SK-MEL-5 (cell line): ENCODE data around the gene WDR46. TPM values are rescaled to one million over a fixed set of nuclear protein-coding genes. Genes with fewer than 3 reads are reported as not detected.

Experiments
- DNase-seq: peaks from one replicate; pipeline ENCODE4 v3.0.0-alpha.2; 2016; ENCODE audit warnings: low read depth, low spot score
- in situ Hi-C: cut with HindIII; loops from 2 replicates; pipeline ENCODE4 v1.10.0; 2016; ENCODE audit warnings: low sequenced_read_pairs, high pct_unique_total_duplicates, low pct_unique_long_range_greater_than_20kb
- total RNA-seq: library from RNA; depleted of rRNA; stranded (reverse); fragments of >200 nt; shearing (Covaris generic); gene quantifications from 2 replicates; pipeline ENCODE4 v1.2.3, GENCODE V29; 2014

The WDR46 gene
- total RNA-seq, 1 experiment from 2014 or later = 93.6 TPM

- in situ Hi-C loops = no loop called here
- peak; percentile 33 for DNase-seq
Observed at GRCh38 chr6:33314943-33315792, 26.1 kb upstream of the WDR46 start.

- in situ Hi-C loops = no loop called here
- peak; percentile 62 for DNase-seq
Observed at GRCh38 chr6:33314515-33314942, 25.5 kb upstream of the WDR46 start.

- in situ Hi-C loops = no loop called here
- peak; percentile 33 for DNase-seq
Observed at GRCh38 chr6:33313709-33314514, 24.9 kb upstream of the WDR46 start, which contains the start of gene TAPBP. TSS of gene TAPBP (minus strand) at chr6:33314078. CDS start at chr6:33314041, 37 bp downstream.

- in situ Hi-C loops = no loop called here
- DNase-seq = no peak
Observed at GRCh38 chr6:33313105-33313708, 24.2 kb upstream of the WDR46 start.

- in situ Hi-C loops = no loop called here
- DNase-seq = peak; percentile 78
Observed at GRCh38 chr6:33312361-33313104, 23.5 kb upstream of the WDR46 start.

- no peak for DNase-seq
- in situ Hi-C loops = no loop called here
Observed at GRCh38 chr6:33306356-33306755, 17.3 kb upstream of the WDR46 start.

GRCh38 chr6:33305052-33305451 lies 16.0 kb upstream of the WDR46 start:
- no peak for DNase-seq
- in situ Hi-C loops = no loop called here

GRCh38 chr6:33304216-33304615 lies 15.2 kb upstream of the WDR46 start:
- in situ Hi-C loops = no loop called here
- no peak for DNase-seq

GRCh38 chr6:33301877-33302276 lies 12.8 kb upstream of the WDR46 start:
- in situ Hi-C loops = no loop called here
- no peak for DNase-seq

- in situ Hi-C loops = no loop called here
Observed at GRCh38 chr6:33299237-33299944, 10.4 kb upstream of the WDR46 start.

GRCh38 chr6:33298773-33299236 lies 9.8 kb upstream of the WDR46 start, which contains the start of gene RGL2:
TSS of gene RGL2 (minus strand) at chr6:33298942. CDS start at chr6:33298610, 332 bp downstream.
- DNase-seq = no peak
- in situ Hi-C loops = no loop called here

More at GRCh38 chr6:33299237-33299944, 10.4 kb upstream of the WDR46 start:
- DNase-seq = peak; percentile 93

GRCh38 chr6:33297956-33298772 lies 9.1 kb upstream of the WDR46 start:
- peak; percentile 80 for DNase-seq
- in situ Hi-C loops = no loop called here

GRCh38 chr6:33297406-33297955 lies 8.4 kb upstream of the WDR46 start:
- in situ Hi-C loops = no loop called here
- DNase-seq = no peak

- DNase-seq = no peak
- in situ Hi-C loops = no loop called here
Observed at GRCh38 chr6:33296797-33297405, 7.9 kb upstream of the WDR46 start.

- DNase-seq = no peak
- in situ Hi-C loops = no loop called here
Observed at GRCh38 chr6:33295621-33296369, 6.8 kb upstream of the WDR46 start.
